ENCODE results near the gene SKAP1. TPM values are rescaled to one million over a fixed set of nuclear protein-coding genes. Genes with fewer than 3 reads are reported as not detected.

The SKAP1 gene
- total RNA-seq, 1 donor from 2014 or later, result not detected

DNA sequence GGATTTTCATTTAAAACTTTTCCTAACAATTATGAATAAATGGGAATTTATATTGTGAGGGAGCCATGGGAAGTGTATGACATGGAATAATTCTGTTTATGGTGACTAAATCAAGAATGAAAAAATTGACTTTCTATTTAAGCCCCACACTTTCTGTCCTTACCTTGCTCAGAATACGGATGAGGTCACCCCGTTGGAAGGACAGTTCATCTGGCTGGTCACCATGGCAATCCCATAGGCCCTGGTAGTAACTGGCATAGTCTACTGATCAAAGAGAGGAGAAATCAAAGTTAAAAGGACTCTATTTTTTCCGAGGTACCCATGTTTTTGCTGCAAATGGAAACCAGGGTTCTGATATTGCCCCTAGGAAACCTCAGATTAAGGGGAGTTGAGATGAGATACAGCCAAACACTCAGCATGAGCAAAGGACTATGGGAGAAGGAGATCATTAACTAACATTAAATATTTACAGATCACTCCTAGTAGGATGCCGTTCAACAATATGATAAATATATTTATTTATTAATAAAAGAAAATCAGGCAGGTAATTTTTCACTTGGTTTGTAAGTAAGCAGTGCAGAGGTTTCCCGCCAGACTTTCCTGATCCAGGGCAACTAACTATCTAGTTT lies 267.6 kb downstream of the SKAP1 start:
- Histone ChIP-seq H3K9me3 (ENCODE audit: insufficient read depth, low read depth, low read length) (no peaks in the 10 kb centered on the region), H3K4me2 (ENCODE audit: low read length) (no peak overlapping the region), H2AFZ (ENCODE audit: low read depth, low read length) (no peak overlapping the region), H3K27me3 (ENCODE audit: insufficient read depth, low read length) (peaks cover 18% of the 10 kb centered on the region), H3K4me3 (ENCODE audit: insufficient read depth, low read depth, low read length) (no peak overlapping the region), H4K20me1 (ENCODE audit: insufficient read depth, low read length) (no peaks in the 10 kb centered on the region), H3K9ac (ENCODE audit: low read length) (no peak overlapping the region), H3K36me3 (ENCODE audit: insufficient read depth, low read length) (no peaks in the 10 kb centered on the region), H3K4me1 (ENCODE audit: insufficient read depth, low read length) (no peaks in the 10 kb centered on the region), H3K27ac (ENCODE audit: low read depth, low read length) (no peak overlapping the region), H3K79me2 (ENCODE audit: insufficient read depth, low read length) (no peaks in the 10 kb centered on the region)
- H3K4me1 Mint-ChIP-seq (ENCODE audit: low read depth, unreplicated experiment), result no peaks in the 10 kb centered on the region
- H3K27ac Mint-ChIP-seq (ENCODE audit: unreplicated experiment), result no peak overlapping the region
- H3K27me3 Mint-ChIP-seq (ENCODE audit: low read depth, unreplicated experiment), result peaks cover 40% of the 10 kb centered on the region
- FAIRE-seq (no peak), DNase-seq (ENCODE audit: low read depth) (no peak)
- H3K9me3 Mint-ChIP-seq (ENCODE audit: unreplicated experiment), result no peaks in the 10 kb centered on the region
- no peak overlapping the region for H3K4me3 Mint-ChIP-seq (ENCODE audit: unreplicated experiment)
- no peak for TF ChIP-seq EZH2 (IDR thresholded peaks at IDR 0.05; ENCODE audit: insufficient read depth, low read length)
- TF ChIP-seq, protein P1, sequence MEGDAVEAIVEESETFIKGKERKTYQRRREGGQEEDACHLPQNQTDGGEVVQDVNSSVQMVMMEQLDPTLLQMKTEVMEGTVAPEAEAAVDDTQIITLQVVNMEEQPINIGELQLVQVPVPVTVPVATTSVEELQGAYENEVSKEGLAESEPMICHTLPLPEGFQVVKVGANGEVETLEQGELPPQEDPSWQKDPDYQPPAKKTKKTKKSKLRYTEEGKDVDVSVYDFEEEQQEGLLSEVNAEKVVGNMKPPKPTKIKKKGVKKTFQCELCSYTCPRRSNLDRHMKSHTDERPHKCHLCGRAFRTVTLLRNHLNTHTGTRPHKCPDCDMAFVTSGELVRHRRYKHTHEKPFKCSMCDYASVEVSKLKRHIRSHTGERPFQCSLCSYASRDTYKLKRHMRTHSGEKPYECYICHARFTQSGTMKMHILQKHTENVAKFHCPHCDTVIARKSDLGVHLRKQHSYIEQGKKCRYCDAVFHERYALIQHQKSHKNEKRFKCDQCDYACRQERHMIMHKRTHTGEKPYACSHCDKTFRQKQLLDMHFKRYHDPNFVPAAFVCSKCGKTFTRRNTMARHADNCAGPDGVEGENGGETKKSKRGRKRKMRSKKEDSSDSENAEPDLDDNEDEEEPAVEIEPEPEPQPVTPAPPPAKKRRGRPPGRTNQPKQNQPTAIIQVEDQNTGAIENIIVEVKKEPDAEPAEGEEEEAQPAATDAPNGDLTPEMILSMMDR (IDR thresholded peaks at IDR 0.05; ENCODE audit: insufficient read depth, low read depth, low read length), result no peak
- no peaks in the 10 kb centered on the region for H3K36me3 Mint-ChIP-seq (ENCODE audit: low read depth, unreplicated experiment)

DNA sequence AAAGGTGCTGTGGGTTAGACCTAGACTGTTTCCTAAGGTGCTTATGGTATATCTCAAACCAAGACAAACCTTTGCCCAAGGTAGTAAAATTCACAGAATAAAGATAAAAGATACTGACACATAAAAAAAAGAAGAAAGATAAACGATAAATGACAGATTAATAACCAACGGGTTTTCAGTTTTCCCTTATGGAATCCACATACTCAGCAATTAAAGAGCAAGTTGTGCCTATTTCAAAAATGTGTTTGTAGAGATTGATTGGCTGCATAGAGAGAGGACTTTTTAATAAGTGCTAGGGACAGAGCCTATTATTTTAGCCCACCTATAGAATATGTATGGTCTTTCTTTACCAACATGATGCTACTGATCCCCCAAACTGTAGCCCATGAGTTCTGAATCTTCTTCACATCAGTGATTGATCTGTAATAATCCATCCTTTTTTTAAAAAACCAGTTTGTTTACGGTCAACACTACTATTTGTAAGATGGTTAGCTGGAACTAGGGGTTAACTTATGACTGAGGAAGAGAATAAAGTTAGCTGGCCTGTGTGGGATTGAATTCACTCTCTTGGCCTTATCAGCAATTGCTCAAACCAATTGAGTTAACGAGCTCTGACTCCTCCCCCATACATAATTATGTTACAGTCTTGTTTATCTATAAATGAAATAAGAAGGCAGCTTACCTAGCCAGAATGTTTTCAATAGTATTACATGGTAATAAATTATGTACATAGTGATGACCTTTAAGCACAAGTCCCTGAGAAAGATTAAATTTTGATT lies 268.7 kb downstream of the SKAP1 start:
- Histone ChIP-seq H3K4me3 (ENCODE audit: insufficient read depth, low read depth, low read length) (no peak overlapping the region), H3K9me3 (ENCODE audit: insufficient read depth, low read depth, low read length) (no peaks in the 10 kb centered on the region), H3K27ac (ENCODE audit: low read depth, low read length) (no peak overlapping the region), H3K4me2 (ENCODE audit: low read length) (no peak overlapping the region), H3K79me2 (ENCODE audit: insufficient read depth, low read length) (no peaks in the 10 kb centered on the region), H2AFZ (ENCODE audit: low read depth, low read length) (no peak overlapping the region), H3K36me3 (ENCODE audit: insufficient read depth, low read length) (no peaks in the 10 kb centered on the region), H3K4me1 (ENCODE audit: insufficient read depth, low read length) (no peaks in the 10 kb centered on the region), H4K20me1 (ENCODE audit: insufficient read depth, low read length) (no peaks in the 10 kb centered on the region), H3K9ac (ENCODE audit: low read length) (no peak overlapping the region), H3K27me3 (ENCODE audit: insufficient read depth, low read length) (peaks cover 10% of the 10 kb centered on the region)
- Mint-ChIP-seq H3K27ac (ENCODE audit: unreplicated experiment) (no peak overlapping the region), H3K4me1 (ENCODE audit: low read depth, unreplicated experiment) (no peaks in the 10 kb centered on the region), H3K4me3 (ENCODE audit: unreplicated experiment) (no peak overlapping the region), H3K9me3 (ENCODE audit: unreplicated experiment) (no peaks in the 10 kb centered on the region), H3K27me3 (ENCODE audit: low read depth, unreplicated experiment) (peaks cover 35% of the 10 kb centered on the region), H3K36me3 (ENCODE audit: low read depth, unreplicated experiment) (no peaks in the 10 kb centered on the region)
- no peak for DNase-seq (ENCODE audit: low read depth)
- TF ChIP-seq, protein P1 (IDR thresholded peaks at IDR 0.05; ENCODE audit: insufficient read depth, low read depth, low read length), result no peak
- TF ChIP-seq EZH2 (IDR thresholded peaks at IDR 0.05; ENCODE audit: insufficient read depth, low read length), result no peak
- no peak for FAIRE-seq
